Colonic mucosa (tissue), 4 donors: ENCODE measurements around the gene DMAC1. TPM values are rescaled to one million over a fixed set of nuclear protein-coding genes. Genes with fewer than 3 reads are reported as not detected.

ENCODE experiments used
- DNase-seq: peaks from one replicate; pipeline ENCODE4 v3.0.0-alpha.2; 2020
- H3K27ac ChIP-seq: fragments of 200-600 bp; one replicate; pipeline ENCODE4 v1.8.0; 2021
- H3K27me3 ChIP-seq: fragments of 200-600 bp; one replicate; pipeline ENCODE4 v1.8.0; 2021
- H3K36me3 ChIP-seq: fragments of 200-600 bp; one replicate; pipeline ENCODE4 v1.8.0; 2021
- H3K4me1 ChIP-seq: fragments of 200-600 bp; one replicate; pipeline ENCODE4 v1.8.0; 2021; ENCODE audit warnings: mild to moderate bottlenecking
- H3K4me3 ChIP-seq: fragments of 200-600 bp; one replicate; pipeline ENCODE4 v1.8.0; 2021
- H3K9ac ChIP-seq, 2 donors: one replicate each; pipeline ENCODE4 v1.7.0; 2013; ENCODE audit warnings: control low read depth in 2 of 2, low read depth in 2 of 2, low read length in 2 of 2
- H3K9me3 ChIP-seq: fragments of 200-600 bp; one replicate; pipeline ENCODE4 v1.8.0; 2021
- CTCF ChIP-seq: fragments of 200-600 bp; IDR thresholded peaks from one replicate; pipeline ENCODE4 v1.8.0; 2022; ENCODE audit warnings: antibody characterized with exemption, mild to moderate bottlenecking
- intact Hi-C: fragments of 100-400 bp; cut with DNase I; formaldehyde crosslinking; loops from one replicate; pipeline ENCODE4 v1.14.1; 2022
- total RNA-seq, 2 donors: library from RNA; stranded (reverse); fragmentation: NEBNext Ultra II Directional in 1 of 2; extraction: Animal tissue kit (Norgen Biotek cat#: 25700) in 1 of 2; gene quantifications; one replicate each; pipeline ENCODE4 v1.2.1, GENCODE V29; 2021
- donor health status: healthy.
- donor health status: DM: no; HTN: no; CAD: no.
- donor health status: DM: no; HTN: no; CAD: no.

Gene DMAC1
- total RNA-seq, 2 donors from 2014 or later: 62.3 to 98.8 TPM

DNA sequence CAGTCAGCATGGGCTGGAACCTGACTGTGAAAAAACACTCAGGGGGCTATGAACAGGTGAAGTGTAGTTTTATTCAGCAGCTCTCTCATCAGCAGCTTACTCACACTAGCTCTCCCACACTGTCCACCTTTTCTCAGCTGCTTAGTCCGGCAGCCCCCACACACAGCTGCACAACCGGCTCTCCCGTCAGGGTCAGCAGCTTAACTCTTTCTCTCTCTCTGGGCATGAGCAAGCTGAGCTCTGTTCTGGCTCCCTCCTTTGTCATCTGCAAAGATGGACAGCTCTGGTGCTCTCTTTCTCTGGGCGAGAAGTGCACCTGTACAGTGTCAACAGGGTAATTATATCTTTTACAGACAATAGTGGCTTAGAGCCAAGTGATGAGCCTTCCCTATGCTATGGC is 8.2 kb downstream of the DMAC1 start:
- peaks cover 4% of the 10 kb centered on the region for H3K4me1 ChIP-seq
- no peaks in the 10 kb centered on the region for H3K9me3 ChIP-seq
- no peaks in the 10 kb centered on the region for H3K27me3 ChIP-seq
- DNase-seq: no peak
- H3K9ac ChIP-seq: no peak overlapping the region
- H3K36me3 ChIP-seq: no peaks in the 10 kb centered on the region
- TF ChIP-seq CTCF: no peak
- intact Hi-C loops: no loop called here
- no peak overlapping the region for H3K27ac ChIP-seq
- no peak overlapping the region for H3K4me3 ChIP-seq

DNA sequence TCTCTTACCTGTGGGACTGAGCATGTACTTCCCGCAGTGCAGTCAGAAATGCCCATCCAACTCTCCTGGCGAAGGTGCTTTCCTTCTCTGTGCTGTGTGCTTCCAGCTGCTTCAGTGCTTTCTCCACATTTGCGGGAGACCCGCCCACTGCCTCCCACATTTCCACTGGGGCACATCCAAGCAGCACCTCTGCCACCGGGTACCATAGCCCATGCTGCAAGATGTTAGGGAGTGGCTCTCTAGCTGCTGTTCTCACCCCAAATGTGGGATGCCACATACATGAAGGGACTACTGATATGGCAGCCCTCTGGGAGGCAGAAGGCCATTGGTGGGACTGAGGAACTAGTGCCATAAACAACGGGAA is 8.8 kb downstream of the DMAC1 start:
- Histone ChIP-seq H3K36me3 (no peaks in the 10 kb centered on the region), H3K4me3 (no peak overlapping the region)

GRCh38 chr9:7790022-7790818 is 9.4 kb downstream of the DMAC1 start:
- peak; percentile 63 for DNase-seq
- Histone ChIP-seq H3K9me3 (no peaks in the 10 kb centered on the region), H3K27me3 (no peaks in the 10 kb centered on the region), H3K9ac (no peak overlapping the region), H3K36me3 (no peaks in the 10 kb centered on the region), H3K27ac (no peak overlapping the region), H3K4me1 (peaks cover 4% of the 10 kb centered on the region), H3K4me3 (no peak overlapping the region)
- intact Hi-C loops: no loop called here
- no peak for TF ChIP-seq CTCF

More for the DNA sequence above, 8.8 kb downstream of the DMAC1 start:
- no peak for DNase-seq
- H3K9ac ChIP-seq: no peak overlapping the region
- no peaks in the 10 kb centered on the region for H3K9me3 ChIP-seq
- TF ChIP-seq CTCF: no peak
- no peak overlapping the region for H3K27ac ChIP-seq
- H3K27me3 ChIP-seq: no peaks in the 10 kb centered on the region
- peaks cover 4% of the 10 kb centered on the region for H3K4me1 ChIP-seq
- intact Hi-C loops: no loop called here

- no peak overlapping the region for H3K4me3 ChIP-seq
- no peaks in the 10 kb centered on the region for H3K27me3 ChIP-seq
- intact Hi-C loops: no loop called here
- H3K36me3 ChIP-seq: no peaks in the 10 kb centered on the region
- no peaks in the 10 kb centered on the region for H3K9me3 ChIP-seq
- no peak overlapping the region for H3K27ac ChIP-seq
- peaks cover 4% of the 10 kb centered on the region for H3K4me1 ChIP-seq
- H3K9ac ChIP-seq: no peak overlapping the region
- no peak for TF ChIP-seq CTCF
- DNase-seq: no peak
These were observed 10.8 kb downstream of the DMAC1 start for GRCh38 chr9:7788772-7789171.

- DNase-seq: no peak
- Histone ChIP-seq H3K36me3 (no peaks in the 10 kb centered on the region), H3K27me3 (no peaks in the 10 kb centered on the region), H3K9ac (no peak overlapping the region), H3K27ac (no peak overlapping the region), H3K9me3 (no peaks in the 10 kb centered on the region), H3K4me3 (no peak overlapping the region), H3K4me1 (peaks cover 4% of the 10 kb centered on the region)
- no peak for TF ChIP-seq CTCF
- intact Hi-C loops: no loop called here
These were observed 13.8 kb downstream of the DMAC1 start for GRCh38 chr9:7785813-7786212.
